GM12801 (cell line): ENCODE measurements around the gene COPS6.

Experiments used
- TF ChIP-seq, protein P1 (sequence below): IDR thresholded peaks from one replicate; pipeline ENCODE4 v1.5.1; 2011; ENCODE audit warnings: control low read depth; ENCODE audit not compliant: insufficient read length; ENCODE audit errors: extremely low read depth

Gene COPS6

DNA sequence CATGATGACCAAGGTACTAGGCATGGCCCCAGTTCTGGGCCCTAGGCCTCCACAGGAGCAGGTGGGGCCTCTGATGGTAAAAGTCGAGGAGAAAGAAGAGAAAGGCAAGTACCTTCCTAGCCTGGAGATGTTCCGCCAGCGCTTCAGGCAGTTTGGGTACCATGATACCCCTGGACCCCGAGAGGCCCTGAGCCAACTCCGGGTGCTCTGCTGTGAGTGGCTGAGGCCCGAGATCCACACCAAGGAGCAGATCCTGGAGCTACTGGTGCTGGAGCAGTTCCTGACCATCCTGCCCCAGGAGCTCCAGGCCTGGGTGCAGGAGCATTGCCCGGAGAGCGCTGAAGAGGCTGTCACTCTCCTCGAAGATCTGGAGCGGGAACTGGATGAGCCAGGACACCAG lies 31.8 kb upstream of the COPS6 start:
- TF ChIP-seq, protein P1, sequence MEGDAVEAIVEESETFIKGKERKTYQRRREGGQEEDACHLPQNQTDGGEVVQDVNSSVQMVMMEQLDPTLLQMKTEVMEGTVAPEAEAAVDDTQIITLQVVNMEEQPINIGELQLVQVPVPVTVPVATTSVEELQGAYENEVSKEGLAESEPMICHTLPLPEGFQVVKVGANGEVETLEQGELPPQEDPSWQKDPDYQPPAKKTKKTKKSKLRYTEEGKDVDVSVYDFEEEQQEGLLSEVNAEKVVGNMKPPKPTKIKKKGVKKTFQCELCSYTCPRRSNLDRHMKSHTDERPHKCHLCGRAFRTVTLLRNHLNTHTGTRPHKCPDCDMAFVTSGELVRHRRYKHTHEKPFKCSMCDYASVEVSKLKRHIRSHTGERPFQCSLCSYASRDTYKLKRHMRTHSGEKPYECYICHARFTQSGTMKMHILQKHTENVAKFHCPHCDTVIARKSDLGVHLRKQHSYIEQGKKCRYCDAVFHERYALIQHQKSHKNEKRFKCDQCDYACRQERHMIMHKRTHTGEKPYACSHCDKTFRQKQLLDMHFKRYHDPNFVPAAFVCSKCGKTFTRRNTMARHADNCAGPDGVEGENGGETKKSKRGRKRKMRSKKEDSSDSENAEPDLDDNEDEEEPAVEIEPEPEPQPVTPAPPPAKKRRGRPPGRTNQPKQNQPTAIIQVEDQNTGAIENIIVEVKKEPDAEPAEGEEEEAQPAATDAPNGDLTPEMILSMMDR = no peak

DNA sequence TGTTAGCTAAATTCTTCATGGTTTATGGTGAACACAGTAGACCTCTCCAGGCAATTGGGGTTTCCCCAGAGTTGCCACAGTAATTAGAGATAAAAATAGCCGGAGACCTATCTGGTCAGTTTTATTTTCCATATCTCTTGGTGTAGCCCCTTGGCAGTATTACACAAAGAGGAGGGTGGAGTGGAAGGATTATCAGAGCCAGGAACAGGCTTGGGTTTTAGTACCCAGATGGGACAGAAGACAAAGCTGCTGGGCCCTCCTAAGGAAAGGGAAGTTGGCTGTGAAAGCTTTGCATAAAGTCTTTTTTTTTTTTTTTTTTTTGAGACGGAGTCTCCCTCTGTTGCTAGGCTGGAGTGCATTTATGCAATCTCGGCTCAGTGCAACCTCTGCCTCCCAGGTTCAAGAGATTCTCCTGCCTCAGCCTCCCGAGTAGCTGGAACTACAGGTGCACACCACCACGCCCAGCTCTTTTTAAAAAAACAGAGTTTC lies 29.5 kb upstream of the COPS6 start:
- TF ChIP-seq, protein P1 = no peak

DNA sequence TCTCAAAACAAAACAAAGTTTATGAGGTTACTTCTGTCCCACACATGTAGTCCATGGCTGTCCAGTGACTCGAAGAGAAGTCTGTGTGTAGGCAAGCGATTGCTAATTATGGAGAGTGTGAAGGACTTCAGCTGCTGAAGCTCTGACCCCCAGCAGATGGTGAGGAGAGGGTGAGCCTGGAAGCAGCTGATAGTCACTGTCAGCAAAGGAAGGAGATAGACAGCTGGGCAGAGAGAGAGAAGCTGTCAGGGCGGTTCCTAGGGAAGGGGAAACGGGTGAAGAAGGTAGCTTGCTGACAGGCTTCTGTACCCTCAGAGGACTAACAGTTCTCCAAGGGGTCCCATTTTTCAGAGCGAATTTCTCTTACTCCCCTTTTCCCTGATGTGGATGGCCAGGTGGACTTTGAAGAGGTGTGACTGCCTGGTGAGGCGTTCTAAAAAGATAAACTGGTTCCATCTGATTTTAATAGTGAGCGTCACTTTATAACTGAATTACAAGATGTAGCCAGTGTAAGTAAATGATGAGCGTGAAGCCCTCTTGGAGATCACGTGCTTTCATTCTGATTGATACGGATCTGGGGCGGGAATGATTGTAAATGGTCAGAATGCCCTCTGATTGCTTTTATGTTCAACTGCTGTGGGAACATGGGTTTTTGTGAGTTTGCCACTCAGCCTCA lies 27.1 kb upstream of the COPS6 start:
- TF ChIP-seq, protein P1 = no peak

DNA sequence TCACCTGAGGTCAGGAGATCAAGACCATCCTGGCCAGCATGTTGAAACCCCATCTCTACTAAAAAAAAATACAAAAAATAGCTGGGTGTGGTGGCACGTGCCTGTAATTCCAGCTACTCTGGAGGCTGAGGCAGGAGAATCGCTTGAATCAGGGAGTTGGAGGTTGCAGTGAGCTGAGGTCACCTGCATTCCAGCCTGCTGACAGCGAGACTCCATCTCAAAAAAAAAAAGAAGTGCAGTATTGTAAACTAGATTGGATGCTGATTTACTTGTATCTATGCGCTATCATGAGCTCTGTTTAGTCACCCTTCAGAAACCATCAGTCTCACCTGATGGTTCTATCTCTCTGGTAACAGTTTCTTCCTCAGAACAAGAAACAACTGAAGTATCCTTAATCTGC lies 25.4 kb upstream of the COPS6 start:
- TF ChIP-seq, protein P1 = no peak

DNA sequence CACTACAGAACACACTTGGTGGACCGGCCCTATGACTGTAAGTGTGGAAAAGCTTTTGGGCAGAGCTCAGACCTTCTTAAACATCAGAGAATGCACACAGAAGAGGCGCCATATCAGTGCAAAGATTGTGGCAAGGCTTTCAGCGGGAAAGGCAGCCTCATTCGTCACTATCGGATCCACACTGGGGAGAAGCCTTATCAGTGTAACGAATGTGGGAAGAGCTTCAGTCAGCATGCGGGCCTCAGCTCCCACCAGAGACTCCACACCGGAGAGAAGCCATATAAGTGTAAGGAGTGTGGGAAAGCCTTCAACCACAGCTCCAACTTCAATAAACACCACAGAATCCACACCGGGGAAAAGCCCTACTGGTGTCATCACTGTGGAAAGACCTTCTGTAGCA lies 24.6 kb upstream of the COPS6 start:
- TF ChIP-seq, protein P1 = no peak

DNA sequence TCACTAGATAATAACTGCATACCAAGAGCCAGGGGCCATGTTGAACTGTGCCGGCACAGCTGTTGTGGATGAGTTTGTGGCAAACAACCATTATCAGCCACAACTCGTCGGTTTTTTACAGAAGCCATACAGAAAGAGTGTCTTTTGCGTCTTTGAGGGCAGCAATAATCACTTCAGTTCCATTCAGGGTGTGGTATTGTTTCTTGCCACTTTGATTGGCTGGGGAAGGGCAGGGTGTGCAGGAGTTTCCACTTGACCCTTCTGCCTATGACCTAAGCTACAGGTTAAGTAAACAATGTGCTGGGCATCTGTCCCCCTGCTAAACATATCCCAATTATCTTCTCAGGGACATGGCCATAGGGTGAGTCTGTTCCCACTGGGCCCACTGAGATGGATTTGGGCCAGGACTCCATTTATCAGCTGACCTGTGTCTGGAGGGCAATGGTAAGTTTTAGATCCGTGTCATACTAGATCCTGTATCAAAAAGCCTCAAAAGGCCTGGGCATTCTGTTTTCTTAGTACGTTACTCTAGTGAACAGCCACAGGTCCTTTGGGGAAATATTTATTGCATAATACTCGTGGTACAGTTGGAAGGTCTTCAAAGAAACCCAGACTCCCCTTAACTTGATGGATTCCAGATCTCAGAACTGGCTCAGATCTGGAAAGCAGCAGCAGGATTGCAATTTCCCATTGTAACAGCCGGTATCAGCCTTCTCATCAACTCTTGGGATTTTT lies 23.1 kb upstream of the COPS6 start:
- TF ChIP-seq, protein P1 = no peak

DNA sequence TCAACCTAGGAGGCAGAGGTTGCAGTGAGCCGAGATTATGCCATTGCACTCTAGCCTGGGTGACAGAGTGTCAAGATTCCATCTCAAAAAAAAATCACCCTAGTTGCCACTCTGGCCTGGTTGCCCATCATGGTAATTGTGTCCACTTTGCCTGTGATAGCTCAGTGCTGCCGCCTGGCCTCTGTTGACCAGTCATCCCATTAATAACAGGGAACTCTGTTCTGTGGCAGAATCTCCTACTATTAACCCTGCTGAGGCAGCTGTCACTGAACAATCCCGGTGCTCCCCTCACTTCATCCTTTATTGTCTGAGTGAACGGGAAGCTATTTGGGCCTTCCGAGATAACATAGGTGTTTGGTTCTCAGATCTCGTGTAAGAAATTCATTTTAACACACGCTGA lies 21.8 kb upstream of the COPS6 start:
- TF ChIP-seq, protein P1 = no peak
